ENCODE measurements around the gene UGDH.
"Not testable (repeated sequence)": the region's sequence is repeated elsewhere in the genome, so short reads cannot be mapped to it uniquely, and the experiment has no call there.

GRCh38 chr4:39532237-39532636, 5.0 kb upstream of the UGDH start:
- TF ChIP-seq EZH2phosphoT487 (IDR thresholded peaks at IDR 0.05; ENCODE audit: borderline replicate concordance, low read length); CTCF (conservative IDR thresholded peaks at IDR 0.05; ENCODE audit: low read depth, low read length); EZH2 (IDR thresholded peaks at IDR 0.05; ENCODE audit: low read length, unreplicated experiment): not testable (repeated sequence)

Measured in PC-3 (cell line).